GM21786 (cell line): ENCODE results near the gene RPS21.

Experiments
- ATAC-seq: cut with Tn5 transposase; IDR thresholded peaks from one replicate; pipeline ENCODE4 v1.9.1; 2021; ENCODE audit not compliant: unreplicated experiment

RPS21 gene

DNA sequence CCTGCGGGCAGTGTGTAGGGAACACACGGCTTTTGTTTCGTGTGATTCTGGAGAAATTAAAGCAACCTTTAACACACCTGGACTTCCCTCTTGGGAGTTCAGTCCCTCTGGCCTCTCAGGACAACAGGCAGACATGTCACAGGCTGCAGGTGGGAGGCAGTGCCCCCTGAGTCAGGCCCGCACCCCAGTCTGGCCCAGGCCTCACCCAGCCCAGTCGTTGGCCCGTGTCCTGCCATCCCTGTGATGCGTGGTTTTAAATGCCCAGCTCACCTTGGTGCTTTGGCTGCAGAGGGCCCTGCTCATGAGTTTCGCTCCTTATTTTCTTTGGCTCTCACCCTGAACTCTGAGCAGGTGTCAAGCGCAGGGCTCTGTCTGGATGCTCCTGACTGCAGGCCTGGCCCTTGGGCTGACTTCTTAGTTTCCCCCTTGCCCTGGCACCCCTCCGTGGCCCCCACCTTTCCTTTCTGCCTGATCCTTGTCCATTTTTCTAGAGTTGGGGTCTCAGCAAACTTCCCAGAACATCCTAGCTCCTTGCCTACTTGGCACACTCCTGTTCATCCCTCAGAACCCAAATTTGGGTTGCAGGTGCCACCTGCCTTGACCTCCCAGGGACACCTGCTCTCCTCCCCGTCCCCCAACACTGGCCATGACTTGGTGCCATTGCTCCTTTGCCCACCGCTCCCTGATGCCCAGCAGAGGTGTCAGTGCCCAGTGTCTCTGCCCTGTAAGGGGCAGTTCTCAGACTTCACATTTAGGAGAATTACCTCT lies 22.4 kb downstream of the RPS21 start:
- no peak for ATAC-seq

DNA sequence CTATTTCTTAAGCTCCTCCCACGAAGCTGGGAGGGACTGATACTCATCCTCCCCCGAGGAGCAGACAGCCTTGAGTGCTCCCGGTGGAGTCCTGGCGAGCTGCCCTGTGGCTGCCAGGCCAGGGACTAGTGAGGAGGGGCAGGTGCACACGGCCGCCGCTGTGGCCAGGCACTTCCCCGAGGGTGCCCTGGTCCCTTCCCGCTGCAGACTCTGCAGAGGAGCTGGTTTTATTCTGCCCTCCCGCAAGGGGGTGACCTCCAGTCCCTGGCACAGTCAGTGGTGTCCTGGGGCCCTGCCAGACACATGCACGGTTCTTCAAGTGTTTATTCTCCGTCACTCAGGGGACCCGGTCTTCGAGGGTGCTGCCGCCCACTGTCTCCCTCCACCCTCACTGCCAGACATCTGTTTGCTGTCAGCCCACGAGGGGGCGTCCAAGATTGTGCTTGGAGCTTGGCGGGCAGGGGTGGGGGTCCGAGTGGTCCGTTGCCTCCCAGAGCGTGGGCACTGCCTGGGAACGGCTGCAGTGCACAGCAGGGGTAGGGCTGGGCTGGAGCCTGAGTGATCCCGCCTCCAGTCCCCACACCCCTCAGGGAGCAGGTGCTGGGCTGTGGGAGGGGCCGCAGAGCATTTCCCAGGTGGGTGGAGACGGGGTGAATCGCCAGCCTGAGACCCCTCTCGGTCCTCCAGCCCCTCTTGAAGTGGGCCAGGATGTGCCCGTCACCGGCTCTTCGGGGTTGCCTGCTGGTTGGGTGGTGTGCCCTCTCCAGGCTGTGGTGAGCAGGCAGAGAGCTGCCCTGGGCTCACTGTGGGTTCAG lies 23.2 kb downstream of the RPS21 start:
- no peak for ATAC-seq

DNA sequence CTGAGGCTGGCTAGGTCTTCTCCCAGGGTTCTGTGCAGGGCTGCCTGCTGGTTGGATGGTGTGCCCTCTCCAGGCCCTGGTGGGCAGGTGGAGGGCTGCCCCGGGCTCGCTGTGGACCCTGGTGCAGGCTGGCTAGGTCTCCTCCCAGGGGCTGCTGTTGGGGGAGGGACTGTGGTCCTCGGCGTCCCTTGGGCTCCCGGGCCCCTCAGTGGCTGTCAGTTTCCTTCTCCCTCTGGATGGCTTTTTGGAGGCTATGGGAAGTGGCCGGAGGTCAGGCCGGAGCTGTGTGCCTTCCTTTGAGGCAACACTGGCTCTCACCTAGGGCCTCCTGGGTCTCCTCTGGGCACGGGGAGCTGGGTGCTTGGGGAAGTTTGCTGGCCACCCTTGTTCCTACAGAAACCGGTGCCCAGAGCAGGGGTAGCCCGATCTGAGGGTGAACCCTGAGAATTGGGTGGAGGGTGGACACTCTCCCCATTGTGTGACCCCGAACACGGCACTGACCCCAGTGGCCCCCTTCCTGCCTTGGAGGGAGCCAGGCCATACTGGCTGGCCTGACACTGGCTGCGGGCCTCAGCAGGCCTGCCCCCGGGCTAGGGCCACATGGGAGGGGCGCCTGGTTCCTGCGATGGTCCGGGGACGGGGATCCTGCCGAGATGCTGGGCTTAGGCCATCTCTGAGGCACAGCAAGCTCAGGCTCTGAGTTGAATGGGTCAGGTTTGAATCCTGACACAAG lies 24.0 kb downstream of the RPS21 start:
- ATAC-seq = no peak

DNA sequence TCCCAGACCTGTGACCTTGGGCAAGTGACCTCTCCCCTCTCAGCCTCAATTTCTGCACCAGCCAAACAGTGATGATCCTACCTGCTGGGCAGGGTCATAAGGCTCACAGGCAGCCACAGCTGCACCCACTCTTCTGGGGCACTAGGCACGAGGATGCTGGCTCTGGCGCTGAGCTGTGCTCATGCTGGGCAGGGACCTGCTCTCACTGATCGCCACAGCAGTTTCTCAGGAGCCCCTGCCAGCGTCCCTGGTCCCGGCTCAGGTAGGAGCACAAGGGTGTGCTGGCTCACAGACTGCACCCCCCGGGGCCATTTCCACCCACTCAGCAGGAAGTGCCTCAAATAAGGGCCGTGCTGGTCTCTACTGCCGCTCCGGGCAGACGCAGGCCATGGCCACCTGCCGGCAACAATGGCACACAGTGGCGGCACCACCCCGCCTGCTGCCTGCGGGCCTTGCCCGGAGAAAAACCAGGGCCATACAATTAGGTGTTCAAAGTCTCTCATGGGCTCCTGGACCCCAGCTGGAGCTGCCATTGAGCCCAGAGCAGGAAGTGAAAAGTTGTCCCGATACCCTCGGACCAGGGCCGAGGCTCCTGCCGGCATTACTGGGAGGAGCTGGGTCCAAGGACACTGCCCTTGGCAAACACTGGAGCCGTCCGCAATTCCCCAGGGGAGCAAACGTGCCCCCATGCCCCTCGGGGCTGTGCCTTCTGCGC lies 24.7 kb downstream of the RPS21 start:
- no peak for ATAC-seq

DNA sequence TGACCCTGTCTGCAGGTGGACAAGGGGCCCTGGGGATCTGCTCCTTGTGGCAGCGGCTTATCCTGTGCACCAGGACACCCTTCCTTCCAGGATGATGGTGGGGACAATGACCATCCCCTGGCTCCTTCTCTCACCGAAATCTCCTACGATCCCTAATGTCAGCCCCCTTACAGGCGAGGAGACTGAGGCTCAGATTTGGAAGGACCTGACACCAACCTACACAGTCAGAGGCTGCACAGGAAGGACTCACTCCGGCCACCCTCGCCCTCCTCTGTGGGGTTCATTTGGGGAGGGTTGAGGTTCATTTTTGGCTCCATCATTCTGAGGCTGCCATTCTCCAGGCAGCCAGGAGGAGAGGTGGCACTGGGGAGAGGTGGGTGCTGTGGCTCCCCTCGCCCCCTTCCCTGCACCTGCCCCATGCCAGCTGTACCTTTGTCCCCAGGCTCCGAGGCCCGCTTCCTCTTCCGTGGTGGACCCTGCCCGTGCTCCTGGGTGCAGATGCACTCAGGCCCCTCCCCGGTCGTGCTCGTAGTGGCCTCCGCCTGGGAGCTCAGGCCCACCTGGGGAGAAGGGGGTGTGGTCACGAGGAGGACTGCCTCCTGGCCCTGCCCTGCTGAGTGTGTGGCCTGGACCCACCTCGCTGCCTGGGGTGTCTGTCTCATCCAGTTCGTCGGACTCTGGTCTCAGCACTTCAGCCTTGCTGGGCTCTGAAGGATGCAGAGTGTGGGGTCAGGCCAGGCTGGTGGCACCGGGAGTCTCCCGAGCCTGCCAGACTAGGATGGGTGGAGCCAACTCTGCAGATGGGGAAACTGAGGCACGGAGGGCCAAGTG lies 25.5 kb downstream of the RPS21 start:
- ATAC-seq = no peak

DNA sequence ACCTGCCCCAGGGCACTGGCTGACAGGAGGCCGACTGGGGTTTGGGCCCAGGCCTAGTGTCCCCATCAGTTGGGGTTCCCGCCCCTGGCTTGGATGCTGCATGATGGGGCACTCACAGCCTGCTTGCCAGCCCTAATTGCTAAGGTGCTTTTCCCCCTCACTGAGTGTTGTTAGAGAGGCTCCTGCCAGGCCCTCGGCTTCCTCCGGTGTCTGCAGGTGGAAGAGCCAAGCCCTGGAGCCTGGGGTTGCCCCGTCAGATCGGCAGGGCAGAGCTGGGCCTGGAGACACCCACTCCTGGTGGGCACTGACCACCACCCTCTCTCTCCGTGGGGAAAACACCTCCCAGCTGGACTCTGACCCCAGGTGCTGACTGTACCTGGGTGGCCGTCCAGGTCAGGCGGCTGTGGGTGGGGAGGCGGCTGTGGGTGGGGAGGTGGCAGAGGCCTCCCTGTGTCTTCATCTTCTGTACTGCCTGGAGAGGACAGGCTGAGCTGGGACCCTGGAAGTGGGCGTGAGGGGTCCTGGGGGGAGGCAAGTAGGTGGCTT lies 26.2 kb downstream of the RPS21 start:
- no peak for ATAC-seq

DNA sequence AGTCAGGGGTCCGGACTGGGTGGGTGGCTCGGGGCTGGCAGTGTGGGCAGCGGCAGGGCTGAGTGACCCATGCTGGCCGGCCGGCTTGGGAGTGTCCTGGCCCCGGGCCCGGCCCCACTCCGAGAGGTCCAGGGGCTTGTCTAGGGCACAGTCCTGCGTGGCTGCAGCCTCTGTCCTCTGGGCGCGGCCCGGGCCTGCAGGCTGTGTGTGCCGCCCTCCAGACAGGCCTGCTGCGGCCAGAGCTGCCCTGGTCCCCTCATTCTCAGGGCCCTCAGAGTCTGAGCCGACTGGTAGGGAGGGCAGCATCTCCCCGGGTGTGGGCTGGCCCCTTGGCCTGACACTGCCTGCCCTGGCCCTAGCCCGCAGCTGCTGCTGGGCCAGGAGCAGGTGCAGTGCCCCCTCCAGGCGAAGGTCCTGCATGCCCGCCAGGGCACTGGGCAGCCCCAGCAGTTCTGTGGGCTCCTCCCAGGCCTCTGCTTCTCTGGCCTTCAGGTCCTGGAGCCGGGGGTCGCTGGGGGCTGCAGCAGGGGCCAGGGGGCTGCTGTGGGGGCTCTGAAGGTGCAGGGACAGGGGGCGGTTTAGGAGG lies 27.1 kb downstream of the RPS21 start:
- no peak for ATAC-seq

DNA sequence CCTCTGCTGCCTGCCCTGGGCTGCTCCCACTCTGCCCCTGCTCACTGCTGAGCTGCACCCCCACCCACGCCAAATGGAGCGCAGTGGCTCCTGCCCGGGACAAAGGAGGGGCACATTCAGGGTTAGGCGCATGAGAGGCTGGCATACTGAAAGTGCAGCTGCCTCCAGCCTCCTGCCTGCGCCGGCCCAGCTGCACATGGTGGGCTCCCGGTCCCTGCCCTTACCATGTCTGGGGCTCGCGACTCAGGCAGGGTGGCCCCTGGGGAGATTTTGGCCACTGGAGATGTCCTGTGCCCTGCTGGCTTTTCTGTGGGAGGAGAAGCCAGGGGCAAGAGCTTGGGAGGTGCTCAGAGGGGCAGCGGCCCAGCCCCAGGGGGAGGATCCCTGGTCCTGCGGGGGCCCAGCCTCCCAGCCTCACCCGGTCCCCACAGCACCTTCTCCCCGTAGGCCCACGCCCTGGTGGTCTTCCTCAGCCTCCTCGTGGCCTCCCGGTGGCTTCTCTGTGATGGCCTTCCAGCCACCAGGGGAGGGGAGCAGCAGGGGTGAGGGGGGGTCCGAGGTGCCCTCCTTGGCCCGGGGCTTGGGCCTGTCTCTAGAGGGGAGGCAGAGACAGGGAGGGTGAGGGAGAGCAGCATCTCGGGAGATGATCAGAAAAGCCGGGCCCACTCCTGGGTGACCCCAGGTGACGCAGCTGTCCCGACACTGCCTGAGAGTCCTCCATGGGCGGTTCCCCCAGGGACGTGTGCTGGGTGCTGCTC lies 28.6 kb downstream of the RPS21 start:
- ATAC-seq = no peak

DNA sequence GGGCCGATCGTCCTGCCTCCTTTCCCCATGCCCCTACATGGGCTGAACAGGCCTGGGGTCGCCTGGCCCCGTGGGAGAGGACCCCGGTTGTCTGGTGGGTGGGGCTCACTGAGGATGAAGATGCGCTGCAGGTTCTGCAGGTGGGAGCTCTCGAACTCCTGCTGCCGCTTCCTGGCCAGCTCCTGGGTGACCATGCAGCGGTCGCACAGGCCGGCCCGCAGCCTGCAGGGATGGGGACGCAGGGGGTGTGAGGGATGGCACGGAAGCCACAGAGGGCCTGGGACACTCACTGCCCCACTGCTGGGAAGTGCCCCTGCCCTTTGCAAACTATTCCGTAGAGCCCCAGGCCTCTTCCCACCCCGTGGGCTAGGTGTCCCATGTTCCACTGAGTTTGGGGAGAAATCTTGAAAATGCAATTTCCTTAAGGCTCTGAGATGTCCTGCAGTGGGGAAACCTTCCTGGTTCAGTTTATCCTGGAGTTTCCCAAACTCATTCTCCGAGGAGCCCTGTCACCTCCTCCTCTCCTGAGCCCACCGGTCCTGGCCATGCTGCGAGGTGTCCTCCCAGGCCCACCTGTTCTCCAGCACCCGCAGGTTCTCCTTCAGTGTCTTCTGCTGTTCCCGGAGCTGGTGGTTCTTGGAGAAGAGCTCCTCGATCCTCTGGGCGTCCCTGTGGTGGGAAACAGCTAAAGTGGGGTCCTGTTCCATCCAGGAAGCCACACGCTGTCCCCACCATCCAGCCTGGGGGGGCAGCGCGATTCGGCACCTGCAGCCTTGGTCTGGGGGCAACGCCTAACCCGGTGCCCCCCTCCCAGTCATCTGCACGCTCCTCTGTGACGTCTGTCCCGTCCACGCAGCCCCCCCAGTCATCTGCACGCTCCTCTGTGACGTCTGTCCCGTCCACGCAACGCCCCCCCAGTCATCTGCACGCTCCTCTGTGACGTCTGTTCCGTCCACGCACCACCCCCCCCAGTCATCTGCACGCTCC lies 30.0 kb downstream of the RPS21 start:
- ATAC-seq = no peak

DNA sequence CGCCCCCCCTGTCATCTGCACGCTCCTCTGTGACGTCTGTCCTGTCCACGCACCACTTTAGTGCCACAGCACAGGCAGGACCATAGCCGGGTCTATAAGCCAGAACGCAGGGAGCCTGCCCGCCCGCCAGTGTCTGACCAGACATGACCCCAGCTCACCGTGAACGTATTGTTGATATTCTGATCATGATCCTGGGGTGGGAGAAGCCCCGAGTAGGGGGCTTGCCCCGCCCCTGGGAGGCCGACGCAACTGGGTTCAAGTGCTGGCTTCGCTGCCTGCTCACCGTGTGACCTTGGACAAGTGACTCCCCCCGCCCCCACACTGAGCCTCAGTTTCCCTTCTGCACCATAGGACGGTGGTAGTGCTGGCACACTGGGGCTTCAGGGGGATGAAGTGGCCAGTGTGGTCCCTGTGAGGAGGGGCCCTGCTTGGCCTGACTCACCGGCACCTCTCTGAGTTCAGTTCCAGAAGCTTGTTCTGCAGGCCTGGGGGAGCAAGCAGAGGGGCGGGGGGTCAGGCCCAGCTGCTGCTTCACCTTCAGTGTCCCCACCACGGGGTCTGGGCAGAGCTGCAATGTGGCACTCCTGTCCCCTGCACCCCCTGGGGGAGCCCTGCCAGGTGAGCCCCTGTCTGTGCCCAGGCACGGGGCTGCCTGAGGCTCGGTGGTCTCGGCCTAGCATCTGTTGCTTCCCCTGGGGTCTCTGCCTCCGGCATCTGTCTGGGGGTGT lies 31.2 kb downstream of the RPS21 start:
- no peak for ATAC-seq

DNA sequence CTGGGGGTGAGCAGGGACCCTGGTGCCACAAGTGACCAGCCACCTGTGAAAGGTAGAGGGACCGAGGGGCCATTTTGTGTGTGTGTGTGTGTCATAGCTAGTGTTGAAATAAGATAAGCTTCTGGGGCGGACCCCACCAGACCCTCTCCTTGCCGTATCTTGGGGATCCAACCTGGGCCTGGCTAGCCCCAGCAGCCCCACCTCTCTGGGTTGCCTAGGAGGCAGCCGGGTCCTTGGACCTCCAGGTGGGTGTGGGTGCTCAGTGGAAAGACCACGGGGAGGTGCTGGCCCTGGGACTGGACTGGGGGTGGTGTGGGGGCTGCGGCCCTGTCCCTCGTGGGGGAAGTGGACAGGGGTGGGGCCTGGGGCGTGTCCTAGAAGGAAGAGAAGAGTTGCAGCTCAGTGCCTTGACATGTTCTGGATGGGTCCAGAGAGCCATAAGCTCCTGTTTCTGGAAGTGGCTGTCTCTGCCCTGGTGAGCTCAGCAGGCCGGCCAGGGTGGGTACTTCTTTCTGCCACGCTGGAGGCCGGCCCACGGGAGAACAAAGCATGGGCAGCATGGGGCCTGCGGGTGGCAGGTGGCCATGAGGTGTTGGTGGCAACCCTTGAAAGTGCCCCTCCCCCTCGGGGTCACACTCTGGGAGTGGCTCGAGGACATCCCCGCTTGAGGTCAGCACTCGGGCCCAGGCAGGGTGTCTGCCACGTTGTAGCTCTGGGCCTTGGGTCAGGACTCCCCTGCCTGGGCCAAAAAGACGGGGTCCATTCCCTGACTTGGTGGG lies 32.0 kb downstream of the RPS21 start:
- no peak for ATAC-seq

DNA sequence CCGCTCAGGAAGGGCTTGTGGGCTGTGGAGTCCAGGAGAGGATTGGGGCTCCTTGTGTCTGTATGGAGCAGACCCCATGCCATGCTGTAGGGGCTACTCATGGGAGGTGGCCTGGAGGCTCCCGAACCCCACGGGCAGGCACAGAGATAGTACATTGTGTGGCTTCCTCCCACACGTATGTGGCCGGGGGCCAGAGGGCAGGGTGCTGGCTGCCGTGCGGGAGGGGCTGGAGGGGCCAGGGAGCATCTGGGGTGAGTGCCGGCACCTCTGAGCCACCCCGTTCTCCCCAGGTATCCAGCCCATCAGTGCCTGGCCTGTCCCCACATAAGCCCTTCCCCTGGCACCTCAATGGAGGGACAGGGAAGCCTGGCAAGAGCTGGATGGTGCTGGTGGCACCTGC lies 32.9 kb downstream of the RPS21 start:
- no peak for ATAC-seq

DNA sequence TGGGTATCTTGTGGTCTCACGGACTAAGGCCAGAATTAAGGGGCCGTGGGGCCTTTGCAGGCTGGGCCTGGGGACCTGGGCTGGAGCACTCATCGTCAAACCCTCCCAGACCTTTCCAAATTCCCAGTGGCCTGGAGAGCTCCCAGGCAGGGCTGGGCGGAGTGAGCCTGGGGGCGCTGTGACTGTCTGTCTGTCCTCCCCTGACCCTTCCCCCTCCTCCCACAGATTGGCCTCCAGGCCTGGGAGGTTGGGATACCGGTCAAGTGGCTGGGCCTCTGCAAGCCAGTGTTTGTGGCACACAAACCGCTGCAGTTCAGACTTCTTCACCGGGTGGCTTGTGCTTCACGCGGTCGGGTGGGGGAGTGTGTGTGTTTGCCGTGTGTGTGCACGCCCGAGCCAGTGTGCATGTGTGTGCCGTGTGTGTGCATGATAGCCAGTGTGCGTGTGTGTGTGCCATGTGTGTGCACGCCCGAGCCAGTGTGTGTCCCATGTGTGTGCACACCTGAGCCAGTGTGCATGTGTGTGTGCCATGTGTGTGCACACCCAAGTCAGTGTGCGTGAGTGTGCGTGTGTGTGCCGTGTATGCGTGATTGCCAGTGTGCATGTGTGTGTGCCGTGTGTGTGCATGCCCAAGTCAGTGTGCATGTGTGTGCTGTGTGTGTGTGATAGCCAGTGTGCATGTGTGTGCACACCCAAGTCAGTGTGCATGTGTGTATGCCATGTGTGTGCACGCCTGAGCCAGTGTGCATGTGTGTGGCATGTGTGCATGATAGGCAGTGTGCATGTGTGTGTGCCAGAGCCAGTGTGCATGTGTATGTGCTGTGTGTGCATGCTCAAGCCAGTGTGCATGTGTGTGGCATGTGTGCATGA lies 34.2 kb downstream of the RPS21 start:
- ATAC-seq = no peak

DNA sequence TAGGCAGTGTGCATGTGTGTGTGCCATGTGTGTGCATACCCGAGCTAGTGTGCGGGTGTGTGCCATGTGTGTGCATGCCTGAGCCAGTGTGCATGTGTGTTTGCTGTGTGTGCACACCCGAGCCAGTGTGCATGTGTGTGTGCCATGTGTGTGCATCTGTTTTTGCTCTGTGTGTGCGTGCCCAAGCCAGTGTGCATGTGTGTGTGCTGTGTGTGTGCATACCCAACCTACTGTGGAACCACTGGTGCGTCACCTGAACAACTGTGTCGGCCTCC lies 34.8 kb downstream of the RPS21 start:
- no peak for ATAC-seq

DNA sequence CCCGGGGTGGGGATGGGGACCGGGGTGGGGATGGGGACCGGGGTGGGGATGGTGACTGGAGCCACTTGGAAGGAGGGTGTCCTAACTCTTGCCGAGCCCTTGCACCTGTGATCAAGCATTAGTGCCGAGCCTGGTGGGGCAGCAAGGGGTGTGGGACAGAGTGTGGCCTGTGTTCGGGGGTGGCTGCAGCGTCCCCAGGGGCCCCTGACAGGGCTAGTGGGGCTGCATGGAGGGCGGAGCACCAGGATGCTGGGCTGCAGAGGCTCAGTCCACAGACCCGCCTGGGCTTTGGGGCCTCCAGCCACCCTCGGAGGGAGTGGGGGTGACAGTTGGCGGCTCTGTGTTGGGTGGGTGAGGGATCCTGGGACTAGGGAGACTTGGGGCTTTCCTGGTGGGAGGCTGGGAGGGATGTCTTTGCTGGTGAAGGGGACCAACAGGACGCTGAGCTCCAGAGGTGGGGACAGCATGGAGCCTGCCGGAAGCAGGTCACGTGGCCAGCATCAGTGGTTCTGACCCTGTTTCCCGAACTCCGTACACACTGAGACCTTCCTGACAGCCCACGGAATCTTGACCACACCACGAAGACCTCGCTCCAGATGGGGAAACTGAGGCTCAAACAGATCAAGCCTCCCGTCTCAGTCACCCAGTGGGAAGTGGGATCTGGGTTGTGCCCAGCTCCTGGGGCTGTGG lies 35.9 kb downstream of the RPS21 start:
- no peak for ATAC-seq
